Measurements from ENCODE around the gene TMEM120B.
"Not testable (repeated sequence)": the region's sequence is repeated elsewhere in the genome, so short reads cannot be mapped to it uniquely, and the experiment has no call there.

The TMEM120B gene

DNA sequence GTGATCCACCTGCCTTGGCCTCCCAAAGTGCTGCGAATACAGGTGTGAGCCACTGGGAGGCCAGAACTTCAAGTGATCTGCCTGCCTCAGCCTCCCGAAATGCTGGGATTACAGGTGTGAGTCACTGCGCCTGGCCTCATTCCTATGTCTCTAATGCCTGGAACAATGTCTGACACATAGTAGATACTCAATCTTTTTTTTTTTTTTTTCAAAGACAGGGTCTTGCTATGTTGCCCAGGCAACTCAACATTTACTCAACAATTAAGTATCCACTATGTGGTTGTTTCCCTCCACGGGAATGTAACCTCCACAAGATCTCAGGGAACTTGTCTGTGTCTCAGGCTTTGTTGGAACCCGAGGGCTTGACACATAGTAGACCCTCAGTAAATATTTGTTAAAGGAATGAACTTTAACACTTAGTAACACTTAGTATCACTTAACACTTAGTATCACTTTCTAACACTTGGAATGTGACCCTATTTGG, 3.0 kb upstream of the TMEM120B start:
- FAIRE-seq = no peak

DNA sequence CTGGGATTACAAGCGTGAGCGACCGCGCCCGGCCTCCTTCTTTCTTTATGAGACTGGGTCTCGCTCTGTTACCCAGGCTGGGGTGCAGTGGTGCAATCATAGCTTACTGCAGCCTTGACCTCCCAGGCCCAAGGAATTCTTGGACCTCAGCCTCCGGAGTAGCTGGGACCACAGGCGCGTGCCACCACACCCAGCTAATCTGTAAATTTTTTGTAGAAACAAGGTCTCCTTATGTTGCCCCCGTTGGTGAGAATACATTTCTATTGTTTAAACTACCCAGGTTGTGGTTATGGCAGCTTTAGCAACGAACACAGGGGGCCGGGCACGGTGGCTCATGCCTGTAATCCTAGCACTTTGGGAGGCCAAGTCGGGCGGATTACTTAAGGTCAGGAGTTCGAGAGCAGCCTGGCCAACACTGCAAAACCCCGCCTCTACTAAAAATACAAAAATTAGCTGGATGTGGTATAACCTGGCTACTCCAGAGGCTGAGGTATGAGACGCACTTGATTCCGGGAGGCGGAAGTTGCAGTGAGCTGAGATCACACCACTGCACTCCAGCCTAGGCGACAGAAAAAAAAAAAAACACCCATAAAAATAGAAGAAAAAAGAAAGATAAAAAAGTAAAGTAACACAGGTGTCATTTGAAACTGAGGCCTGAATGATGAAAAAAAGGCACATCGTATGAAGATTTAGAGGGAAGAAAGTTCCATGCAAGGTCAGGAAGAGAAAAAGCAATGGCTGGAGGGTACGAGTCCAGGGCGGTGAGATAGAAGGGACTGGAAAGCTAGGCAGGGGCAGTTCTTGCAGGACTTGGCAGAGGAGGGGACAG, 977 bp upstream of the TMEM120B start:
- FAIRE-seq = no peak

DNA sequence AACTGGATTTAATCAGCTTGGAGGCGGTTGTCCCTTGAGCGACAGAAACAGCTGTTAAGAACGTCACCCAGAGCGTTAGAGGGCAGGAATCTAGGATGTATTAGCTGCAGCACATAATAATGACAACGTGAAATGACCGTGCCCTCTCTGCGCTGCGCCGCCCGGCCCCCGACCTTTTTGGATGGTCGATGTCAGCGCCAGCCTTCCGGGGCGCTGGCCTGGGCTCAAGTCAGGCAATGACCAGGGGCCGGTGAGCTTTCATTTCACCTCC, 427 bp upstream of the TMEM120B start:
- no peak for FAIRE-seq

DNA sequence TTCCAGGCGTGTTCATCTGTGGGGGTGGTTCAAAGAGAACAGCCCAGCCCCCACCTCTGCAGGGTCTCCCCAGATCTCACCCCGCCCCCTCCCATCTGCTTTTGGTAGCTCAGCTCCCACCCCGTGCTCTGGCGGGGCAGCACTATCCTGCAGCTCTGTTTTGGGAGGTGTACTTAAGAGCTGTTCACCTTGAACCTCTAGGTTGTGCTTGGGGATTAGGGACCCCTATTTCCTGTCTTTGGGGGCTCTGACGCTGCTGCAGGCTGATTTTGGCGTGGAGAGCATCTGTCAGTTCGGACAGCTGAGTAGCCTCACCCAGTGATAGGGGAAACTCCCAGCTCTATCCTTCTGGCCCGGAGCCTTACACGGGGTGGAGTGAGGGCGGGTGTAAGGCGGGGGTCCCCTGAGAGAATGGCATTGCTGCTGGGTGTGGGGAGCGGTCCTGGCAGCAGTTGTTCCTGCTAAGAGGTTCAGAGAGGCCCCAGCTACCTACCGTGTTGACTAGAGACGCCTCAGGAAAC, 765 bp downstream of the TMEM120B start:
- FAIRE-seq = no peak

DNA sequence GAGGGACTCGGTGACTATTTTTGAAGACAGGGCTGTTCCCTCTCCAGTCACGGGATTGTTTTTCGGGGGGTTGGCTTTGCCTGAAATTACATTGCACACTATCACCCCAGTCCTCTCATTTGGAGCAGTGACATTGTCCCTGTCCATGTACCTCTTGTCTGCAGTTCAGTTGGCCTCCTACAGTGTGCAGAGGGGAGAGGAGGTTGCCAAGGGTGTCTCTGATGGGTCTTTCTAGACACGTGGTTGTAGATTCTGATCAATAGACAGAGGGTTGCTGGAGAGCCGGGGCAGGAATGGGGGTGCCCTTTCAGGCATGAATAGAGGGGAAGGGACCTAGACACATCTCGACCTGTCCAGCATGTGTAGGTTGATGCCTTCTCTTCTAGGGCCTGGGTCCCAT, 1.2 kb downstream of the TMEM120B start:
- no peak for FAIRE-seq

DNA sequence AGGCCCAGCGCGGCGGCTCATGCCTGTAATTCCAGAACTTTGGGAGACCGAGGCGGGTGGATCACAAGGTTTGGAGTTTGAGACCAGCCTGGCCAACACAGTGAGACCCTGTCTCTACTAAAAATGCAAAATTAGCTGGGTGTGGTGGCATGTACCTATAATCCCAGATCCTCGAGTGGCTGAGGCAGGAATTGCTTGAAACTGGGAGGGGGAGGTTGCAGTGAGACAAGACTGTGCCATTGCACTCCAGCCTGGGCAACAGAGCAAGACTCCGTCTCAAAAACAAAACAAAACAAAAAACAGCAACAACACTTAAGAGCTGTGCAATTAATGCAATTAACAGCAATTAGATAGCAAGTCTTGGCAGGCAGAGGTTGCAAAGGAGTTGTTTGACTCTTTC, 2.5 kb downstream of the TMEM120B start:
- not testable (repeated sequence) for FAIRE-seq

DNA sequence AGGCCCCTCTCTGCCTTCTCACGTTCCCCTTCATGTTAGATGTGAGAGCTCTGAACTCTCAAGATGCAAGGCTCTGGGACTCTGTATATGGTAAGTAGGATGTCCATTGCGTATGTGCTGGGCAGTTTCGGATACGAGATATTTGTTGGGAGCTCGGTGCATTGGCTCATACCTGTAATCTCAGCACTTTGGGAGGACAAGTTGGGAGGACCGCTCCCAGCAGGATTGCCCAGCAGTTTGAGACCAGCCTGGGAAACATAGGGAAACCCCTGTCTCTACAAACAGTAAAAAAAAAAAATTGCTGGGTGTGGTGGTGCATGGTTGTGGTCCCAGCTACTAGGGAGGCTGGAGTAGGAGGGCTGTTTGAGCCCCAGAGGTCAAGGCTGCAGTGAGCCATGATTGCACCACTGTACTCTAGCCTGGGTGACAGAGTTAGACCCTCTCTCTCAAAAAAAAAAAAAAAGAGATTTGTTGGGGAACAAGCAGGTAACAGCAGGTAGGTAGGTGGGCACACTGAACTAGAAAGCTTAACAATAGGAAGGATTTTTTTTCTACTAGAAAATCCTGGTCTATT, 3.4 kb downstream of the TMEM120B start:
- no peak for FAIRE-seq

DNA sequence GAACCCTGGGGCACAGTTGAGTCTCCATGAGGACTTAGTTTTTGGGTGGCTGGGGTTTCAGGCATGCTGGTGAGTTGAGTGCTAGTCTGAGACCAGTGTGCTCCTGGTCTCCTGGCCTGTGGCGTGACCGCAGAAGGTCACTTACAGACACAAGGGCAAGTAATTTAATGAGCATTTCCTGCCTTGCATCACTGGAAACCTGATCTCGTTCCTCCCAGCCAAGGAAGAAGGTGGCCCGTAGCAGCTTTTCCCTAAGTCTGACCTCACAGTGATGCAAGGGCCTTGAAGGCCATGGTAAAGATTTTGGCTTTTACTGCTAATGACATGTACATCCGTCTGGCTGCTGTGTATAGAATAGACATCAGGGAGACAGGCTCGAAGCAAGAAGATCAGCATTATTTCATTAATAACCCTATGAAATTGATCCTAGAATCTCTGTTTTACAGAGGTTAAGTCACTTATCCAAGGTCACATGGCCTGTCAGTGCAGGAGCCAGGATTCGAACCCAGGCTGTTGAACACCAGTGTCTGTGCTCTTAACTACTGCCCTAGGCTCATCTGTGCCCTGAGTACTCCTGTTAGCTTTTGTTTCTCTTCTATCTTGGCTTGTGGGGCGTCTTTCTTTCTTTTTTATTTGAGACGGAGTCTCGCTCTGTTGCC, 4.6 kb downstream of the TMEM120B start:
- no peak for FAIRE-seq

DNA sequence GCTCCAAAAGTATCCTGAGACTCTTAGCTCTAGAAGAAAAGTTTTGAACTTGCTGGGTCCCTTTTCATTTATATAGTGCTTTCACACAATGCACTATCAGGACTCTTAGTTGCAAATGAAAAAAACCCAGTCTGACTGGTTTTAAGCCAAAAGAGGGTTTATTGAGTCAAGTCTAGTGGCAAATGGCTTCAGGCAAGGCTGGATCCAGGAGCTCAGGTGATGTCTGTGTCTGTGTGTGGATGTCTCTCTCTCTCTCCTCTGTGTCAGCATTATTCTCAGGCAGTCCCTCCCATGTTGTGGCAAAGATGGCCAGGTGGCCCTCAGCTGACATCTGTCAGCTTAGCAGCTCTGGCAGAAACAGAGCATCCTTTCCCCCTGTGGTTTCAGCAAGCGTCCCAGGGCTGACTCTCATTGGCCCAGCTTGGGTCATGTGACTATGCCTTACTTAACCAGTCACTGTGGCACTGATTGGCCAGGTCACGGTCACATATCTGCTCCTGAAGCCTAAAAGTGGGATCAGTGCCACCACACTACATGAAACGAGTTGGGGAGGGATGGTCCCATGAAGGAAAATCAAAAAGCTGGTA, 6.2 kb downstream of the TMEM120B start:
- no peak for FAIRE-seq

DNA sequence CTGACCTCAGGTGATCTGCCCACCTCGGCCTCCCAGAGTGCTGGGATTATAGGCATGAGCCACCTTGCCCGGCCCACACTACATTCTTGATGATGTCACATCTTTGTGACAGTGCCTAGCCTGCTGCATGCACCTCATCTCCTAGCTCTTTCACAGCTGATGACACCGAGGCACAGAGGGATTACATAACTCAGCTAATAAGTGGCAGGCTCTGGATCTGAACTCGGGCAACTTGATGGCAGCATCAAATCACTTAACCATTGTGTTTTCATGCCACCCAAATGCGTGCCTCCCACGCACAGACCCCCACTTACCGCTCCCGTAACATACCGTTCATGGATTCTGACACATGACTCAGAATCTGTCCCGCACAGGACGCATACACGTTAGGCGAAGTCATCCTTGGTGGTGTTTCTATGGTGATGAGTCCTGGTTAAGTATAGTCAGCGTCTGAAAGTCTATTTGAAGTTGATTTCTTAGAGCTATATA, 7.4 kb downstream of the TMEM120B start:
- FAIRE-seq = no peak

DNA sequence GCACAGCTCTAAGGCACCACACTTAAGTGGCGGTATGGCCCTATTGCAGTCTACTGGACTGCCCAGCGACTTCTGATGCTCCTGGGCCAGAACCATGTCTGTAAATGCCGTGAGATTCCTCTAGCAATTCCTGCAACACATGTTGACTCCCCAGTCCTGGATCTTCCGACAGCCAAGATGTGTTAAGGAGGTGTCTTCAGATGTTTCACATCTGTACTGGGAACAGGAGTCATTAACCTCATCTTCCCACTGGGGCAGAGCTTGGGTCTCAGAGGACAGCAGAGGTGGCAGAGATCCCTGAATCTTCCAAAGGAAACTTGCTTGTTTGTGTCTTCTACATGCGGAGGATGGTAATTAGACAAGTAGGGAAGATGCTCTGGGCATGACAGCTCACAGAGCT, 8.2 kb downstream of the TMEM120B start:
- no peak for FAIRE-seq

DNA sequence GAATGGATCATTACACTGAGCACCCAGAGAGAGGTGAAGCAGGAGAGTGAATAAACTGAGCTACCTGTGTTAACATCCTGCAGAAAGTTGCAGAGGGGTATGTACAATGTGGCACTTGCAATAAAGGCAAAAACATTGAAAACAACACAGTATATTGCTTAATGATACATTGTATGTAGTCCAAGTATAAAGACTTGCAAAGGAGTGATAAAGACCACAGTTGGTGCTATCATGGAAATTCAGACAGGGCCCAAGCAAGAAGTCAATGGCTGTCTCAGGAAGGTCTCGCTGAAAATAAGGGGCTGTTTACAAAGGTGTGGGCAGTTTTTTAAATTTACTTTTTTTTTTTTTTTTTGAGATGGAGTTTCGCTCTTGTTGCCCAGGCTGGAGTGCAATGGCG, 10.0 kb downstream of the TMEM120B start:
- FAIRE-seq = no peak

DNA sequence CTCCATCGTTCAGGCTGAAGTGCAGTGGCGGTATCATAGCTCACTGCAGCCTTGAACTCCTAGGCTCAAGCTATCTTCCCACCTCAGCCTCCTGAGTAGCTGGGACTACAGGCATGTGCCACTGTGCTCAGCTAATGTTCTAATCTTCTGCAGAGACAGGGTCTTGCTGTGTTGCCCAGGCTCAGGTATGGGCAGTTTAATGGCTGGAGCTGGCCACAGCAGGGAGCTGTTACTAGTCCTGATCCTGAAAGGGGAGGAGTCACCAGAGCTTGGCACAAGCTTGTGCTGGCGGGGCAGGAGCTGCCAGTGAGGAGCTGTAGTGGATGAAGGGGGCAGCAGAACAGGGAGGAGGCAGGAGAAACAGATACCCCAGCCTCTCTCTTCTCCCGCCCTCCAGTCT, 10.6 kb downstream of the TMEM120B start:
- no peak for FAIRE-seq

DNA sequence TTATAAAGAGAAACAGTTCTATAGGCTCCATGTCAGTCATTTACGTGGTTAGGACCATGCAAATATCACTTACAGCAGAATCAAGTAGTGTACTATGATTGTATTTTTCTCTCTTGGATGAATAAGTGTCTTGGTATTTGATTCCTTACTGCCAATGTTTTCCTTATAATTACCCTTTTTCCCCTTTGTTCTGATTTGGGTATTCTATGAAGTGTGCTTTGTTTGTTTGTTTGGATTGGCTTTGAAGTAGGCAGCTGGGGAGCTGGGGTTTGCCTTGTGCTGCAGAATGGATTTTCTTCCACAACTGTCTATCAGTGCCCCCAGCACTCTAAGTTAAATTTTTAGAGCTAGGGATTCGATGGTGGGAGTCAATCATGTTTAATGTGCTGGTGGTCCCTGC, 12.4 kb downstream of the TMEM120B start:
- no peak for FAIRE-seq

DNA sequence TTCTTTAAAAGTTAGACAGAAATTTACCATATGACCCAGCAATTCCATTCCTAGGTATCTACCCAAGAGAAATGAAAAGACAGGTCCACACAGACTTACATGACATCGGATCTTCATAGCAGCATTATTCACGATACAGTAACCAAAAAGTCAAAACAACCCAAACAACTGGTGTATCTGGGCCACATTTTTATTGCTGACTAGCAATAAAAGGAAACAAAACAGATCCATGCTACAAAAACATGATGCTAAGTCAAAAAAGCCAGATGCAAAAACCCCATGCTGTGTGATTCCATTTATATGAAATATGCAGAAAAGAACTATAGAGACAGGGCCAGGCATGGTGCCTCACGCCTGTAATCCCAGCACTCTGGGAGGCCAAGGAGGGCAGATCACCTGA, 12.9 kb downstream of the TMEM120B start:
- no peak for FAIRE-seq

DNA sequence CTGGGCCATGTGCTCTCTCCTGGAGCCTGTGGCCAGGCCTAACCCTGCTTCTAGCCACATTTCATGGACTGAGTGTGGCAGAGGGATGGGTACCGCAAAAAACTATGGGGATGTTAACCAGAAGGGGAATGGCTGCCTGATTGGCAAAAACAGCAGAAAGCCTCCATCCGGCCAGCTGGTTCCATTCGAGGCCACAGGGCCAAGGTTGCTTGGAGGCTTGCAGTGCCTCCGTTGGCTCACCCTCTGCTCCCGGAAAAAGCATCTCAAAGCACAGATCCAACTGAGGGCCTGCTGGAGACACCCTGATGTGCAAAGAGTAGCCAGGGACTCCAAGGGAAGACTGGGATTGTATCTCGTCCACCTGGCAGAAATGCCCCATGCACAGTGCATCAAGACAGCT, 16.5 kb downstream of the TMEM120B start:
- FAIRE-seq = no peak

DNA sequence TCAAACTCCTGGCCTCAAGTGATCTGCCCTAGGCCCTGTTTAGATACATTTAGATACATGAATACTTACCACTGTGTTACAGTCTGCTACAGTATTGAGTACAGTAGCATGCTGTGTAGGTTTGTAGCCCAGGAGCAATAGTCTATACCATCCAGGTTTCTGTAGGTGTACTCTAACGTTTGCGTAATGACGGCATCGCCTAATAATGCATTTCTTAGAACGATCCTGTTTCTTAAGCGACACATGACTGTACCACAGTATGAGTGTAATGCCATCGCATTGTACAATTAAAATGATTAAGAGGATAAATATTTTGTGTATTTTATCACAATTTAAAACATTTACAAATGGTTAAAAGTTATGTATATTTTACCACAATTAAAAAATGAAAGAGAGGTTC, 18.9 kb downstream of the TMEM120B start:
- FAIRE-seq = no peak

DNA sequence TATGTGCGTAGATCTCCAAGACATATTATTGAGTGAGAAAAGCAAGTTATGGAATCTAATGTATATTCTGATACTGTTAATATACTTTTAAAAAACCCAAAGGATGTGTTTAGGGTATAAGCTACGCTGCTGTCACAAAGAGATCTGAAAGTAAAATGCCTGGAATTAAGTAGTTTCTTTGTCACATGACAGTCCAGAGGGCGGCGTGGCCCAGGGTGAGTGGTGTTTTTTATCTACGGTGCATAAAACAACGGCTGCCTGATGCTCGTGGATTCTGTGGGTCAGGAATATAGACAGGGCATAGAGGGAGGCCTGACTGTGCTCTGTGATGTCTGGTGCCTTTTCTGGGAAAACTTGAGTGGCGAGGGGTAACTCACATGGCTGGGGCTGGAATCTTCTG, 21.3 kb downstream of the TMEM120B start:
- FAIRE-seq = no peak

DNA sequence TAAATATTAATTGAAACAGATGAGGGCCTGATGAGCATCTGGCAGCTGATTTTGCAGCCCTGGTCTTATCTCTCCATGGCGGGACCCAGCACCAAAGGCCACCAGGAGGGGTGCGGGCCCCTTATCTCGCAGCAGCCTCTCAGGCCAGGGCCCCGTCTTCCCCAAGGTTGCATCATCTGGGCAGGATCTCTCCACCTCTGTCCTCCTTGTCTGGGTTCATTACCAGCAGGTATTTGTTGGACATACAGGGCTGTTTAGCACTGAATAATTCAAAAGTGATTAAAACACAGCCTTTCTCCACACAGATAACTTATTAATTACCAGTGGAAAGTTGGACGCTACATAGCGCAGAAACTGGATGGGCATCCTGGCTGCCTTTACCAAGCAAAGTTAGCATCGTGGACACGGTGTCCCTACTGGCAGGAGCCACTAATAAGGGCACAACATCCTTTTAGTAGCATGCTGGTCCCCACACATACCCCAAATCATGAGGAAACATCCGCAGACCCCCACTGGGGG, 25.8 kb downstream of the TMEM120B start:
- no peak for FAIRE-seq

DNA sequence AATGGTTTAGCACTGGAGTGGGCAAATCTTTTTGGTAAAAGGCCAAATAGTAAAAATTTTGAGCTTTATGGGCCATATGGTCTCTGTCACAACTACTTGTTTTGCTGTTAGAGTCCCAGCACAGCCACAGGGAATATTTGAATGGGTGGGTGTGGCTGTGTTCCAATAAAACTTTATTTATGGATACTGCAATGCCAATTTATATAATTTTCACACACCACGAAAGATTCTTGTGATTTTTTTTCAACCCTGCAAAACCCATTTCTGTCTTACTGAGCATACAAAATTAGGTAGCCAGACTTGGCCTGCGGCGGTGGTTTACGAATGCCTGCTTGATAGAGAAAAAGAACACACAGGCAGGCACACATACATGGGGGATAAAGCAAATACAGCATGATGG, 28.3 kb downstream of the TMEM120B start:
- FAIRE-seq = no peak

DNA sequence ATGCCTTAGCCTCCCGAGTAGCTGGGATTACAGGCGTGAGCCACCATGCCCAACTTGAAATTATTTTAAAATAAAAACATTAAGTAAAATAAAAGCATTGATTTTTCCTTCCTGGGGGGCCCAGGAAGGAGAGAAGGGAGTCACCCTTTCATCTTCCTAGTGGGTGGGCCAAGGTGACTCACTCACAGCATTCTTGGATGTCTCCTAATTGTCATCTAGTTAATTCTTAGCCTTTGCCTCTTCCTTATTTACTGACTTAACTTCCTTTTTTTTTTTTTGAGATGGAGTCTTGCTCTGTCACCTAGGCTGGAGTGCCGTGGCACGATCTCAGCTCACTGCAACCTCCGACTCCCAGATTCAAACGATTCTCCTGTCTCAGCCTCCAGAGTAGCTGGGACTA, 29.2 kb downstream of the TMEM120B start:
- FAIRE-seq = no peak

DNA sequence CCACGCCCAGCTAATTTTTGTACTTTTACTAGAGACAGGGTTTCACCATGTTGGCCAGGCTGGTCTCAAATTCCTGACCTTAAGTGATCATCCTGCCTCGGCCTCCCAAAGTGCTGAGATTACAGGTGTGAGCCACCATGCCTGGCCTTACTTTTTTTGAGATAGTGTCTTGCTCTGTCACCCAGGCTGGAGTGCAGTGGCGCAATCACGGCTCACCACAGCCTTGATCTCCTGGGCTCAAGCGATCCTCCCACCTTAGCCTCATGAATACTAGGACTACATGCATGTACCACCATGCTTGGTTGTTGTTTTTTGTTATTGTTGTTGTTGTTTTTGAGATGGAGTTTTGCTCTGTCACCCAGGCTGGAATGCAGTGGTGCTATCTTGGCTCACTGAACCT, 33.0 kb downstream of the TMEM120B start:
- not testable (repeated sequence) for FAIRE-seq

DNA sequence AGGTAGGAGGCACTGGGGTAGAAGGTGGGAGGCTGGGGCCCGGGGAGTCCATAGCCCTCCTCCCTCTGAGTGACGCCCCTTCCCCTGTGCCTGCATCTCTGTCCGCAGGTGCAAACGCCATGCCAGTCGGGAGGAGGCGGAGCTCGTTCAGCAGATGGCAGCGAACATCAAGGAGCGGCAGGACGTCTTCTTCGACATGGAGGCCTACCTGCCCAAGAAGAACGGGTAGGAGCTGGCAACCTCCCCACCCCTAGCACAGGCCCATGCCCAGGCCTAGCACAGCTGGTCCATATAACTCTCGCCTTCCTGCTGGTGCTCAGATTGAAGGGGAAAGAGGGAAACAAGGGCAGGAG, 35.6 kb downstream of the TMEM120B start:
- no peak for FAIRE-seq
